HG02759 (cell line): ENCODE data around the gene SCUBE1.

ENCODE experiments used
- ATAC-seq: cut with Tn5 transposase; IDR thresholded peaks from one replicate; pipeline ENCODE4 v1.9.1; 2021; ENCODE audit warnings: mild to moderate bottlenecking, moderate library complexity; ENCODE audit not compliant: unreplicated experiment

Gene SCUBE1

GRCh38 chr22:43343262-43343669 is at the start of gene SCUBE1:
Gene SCUBE1 (minus strand): TSS chr22:43343372. CDS start chr22:43343261, 111 bp downstream.
- no peak for ATAC-seq

GRCh38 chr22:43392385-43392989 is 49.3 kb upstream of the SCUBE1 start:
- ATAC-seq: no peak

GRCh38 chr22:43391306-43391705 is 48.1 kb upstream of the SCUBE1 start:
- ATAC-seq: no peak

- no peak for ATAC-seq
Observed at GRCh38 chr22:43390872-43391271, 47.7 kb upstream of the SCUBE1 start.

GRCh38 chr22:43390166-43390565 is 47.0 kb upstream of the SCUBE1 start:
- ATAC-seq: no peak

- ATAC-seq: no peak
Observed at GRCh38 chr22:43389227-43389836, 46.2 kb upstream of the SCUBE1 start.

- ATAC-seq: no peak
Observed at GRCh38 chr22:43388420-43388851, 45.3 kb upstream of the SCUBE1 start.

- ATAC-seq: no peak
Observed at GRCh38 chr22:43387815-43388214, 44.6 kb upstream of the SCUBE1 start.

- no peak for ATAC-seq
Observed at GRCh38 chr22:43385770-43386641, 42.8 kb upstream of the SCUBE1 start.

- ATAC-seq: no peak
Observed at GRCh38 chr22:43384863-43385262, 41.7 kb upstream of the SCUBE1 start.

GRCh38 chr22:43381693-43382092 is 38.5 kb upstream of the SCUBE1 start:
- no peak for ATAC-seq

- no peak for ATAC-seq
Observed at GRCh38 chr22:43377896-43378704, 34.9 kb upstream of the SCUBE1 start.

- ATAC-seq: no peak
Observed at GRCh38 chr22:43377548-43377895, 34.4 kb upstream of the SCUBE1 start.

GRCh38 chr22:43376765-43377547 is 33.8 kb upstream of the SCUBE1 start:
- ATAC-seq: peak; percentile 70

GRCh38 chr22:43375951-43376455 is 32.8 kb upstream of the SCUBE1 start:
- no peak for ATAC-seq

GRCh38 chr22:43370036-43370435 is 26.9 kb upstream of the SCUBE1 start:
- no peak for ATAC-seq

GRCh38 chr22:43365715-43366440 is 22.7 kb upstream of the SCUBE1 start:
- ATAC-seq: no peak

- ATAC-seq: no peak
Observed at GRCh38 chr22:43364169-43364435, 20.9 kb upstream of the SCUBE1 start.

- ATAC-seq: no peak
Observed at GRCh38 chr22:43363315-43364168, 20.4 kb upstream of the SCUBE1 start.
